Measurements from ENCODE around the gene SOX6.

- TF ChIP-seq, protein P1, sequence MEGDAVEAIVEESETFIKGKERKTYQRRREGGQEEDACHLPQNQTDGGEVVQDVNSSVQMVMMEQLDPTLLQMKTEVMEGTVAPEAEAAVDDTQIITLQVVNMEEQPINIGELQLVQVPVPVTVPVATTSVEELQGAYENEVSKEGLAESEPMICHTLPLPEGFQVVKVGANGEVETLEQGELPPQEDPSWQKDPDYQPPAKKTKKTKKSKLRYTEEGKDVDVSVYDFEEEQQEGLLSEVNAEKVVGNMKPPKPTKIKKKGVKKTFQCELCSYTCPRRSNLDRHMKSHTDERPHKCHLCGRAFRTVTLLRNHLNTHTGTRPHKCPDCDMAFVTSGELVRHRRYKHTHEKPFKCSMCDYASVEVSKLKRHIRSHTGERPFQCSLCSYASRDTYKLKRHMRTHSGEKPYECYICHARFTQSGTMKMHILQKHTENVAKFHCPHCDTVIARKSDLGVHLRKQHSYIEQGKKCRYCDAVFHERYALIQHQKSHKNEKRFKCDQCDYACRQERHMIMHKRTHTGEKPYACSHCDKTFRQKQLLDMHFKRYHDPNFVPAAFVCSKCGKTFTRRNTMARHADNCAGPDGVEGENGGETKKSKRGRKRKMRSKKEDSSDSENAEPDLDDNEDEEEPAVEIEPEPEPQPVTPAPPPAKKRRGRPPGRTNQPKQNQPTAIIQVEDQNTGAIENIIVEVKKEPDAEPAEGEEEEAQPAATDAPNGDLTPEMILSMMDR (IDR thresholded peaks at IDR 0.05), result no peak
- TF ChIP-seq EZH2phosphoT487 (IDR thresholded peaks at IDR 0.05), result no peak
Observed at GRCh38 chr11:16403851-16404250, 47.5 kb upstream of the SOX6 start.
